H9 (cell line): ENCODE results near the gene CCDC92B. TPM values are rescaled to one million over a fixed set of nuclear protein-coding genes. Genes with fewer than 3 reads are reported as not detected.

Experiments used
- DNase-seq: peaks from one replicate; pipeline ENCODE4 v3.0.0-alpha.2; 2017
- H2AFZ ChIP-seq: one replicate; pipeline ENCODE4 v1.6.1; 2013; ENCODE audit warnings: mild to moderate bottlenecking, low read length, control low read depth, moderate library complexity
- H2AK5ac ChIP-seq: 2 replicates; pipeline ENCODE4 v1.6.1; 2013; ENCODE audit warnings: low read length, control low read depth, mixed read lengths; ENCODE audit not compliant: insufficient read length
- H2BK120ac ChIP-seq: one replicate; pipeline ENCODE4 v1.6.1; 2013; ENCODE audit warnings: low read depth, mild to moderate bottlenecking, low read length, control low read depth, inconsistent platforms; ENCODE audit not compliant: poor library complexity, severe bottlenecking
- H2BK12ac ChIP-seq: 2 replicates; pipeline ENCODE4 v1.6.1; 2013; ENCODE audit warnings: low read length, control low read depth, mixed read lengths, low read depth; ENCODE audit not compliant: insufficient read length
- H2BK15ac ChIP-seq: 2 replicates; pipeline ENCODE4 v1.6.1; 2013; ENCODE audit warnings: low read depth, low read length, control low read depth
- H2BK20ac ChIP-seq: one replicate; pipeline ENCODE4 v1.6.1; 2013; ENCODE audit warnings: low read depth, mild to moderate bottlenecking, low read length, control low read depth, inconsistent platforms; ENCODE audit not compliant: poor library complexity, severe bottlenecking
- H2BK5ac ChIP-seq: 2 replicates; pipeline ENCODE4 v1.6.1; 2013; ENCODE audit warnings: low read length, control low read depth, mixed read lengths; ENCODE audit not compliant: insufficient read length
- H3K14ac ChIP-seq: 2 replicates; pipeline ENCODE4 v1.6.1; 2013; ENCODE audit warnings: low read length, control low read depth; ENCODE audit not compliant: insufficient read depth
- H3K18ac ChIP-seq: 2 replicates; pipeline ENCODE4 v1.6.1; 2013; ENCODE audit warnings: low read depth, mild to moderate bottlenecking, mixed read lengths, low read length, control low read depth; ENCODE audit not compliant: insufficient read length
- H3K23ac ChIP-seq: 2 replicates; pipeline ENCODE4 v1.6.1; 2013; ENCODE audit warnings: low read length, control low read depth, mixed read lengths, low read depth; ENCODE audit not compliant: insufficient read length
- H3K23me2 ChIP-seq: 2 replicates; pipeline ENCODE4 v1.6.1; 2013; ENCODE audit warnings: low read depth, mild to moderate bottlenecking, mixed read lengths, low read length, control low read depth; ENCODE audit not compliant: insufficient read length, poor library complexity, severe bottlenecking
- H3K27ac ChIP-seq: 2 replicates; pipeline ENCODE4 v1.5.1; 2013; ENCODE audit warnings: low read length, control low read depth, mixed read lengths, low read depth; ENCODE audit not compliant: insufficient read length
- H3K27me3 ChIP-seq: 2 replicates; pipeline ENCODE4 v1.6.1; 2013; ENCODE audit warnings: low read length, control low read depth, inconsistent platforms; ENCODE audit not compliant: insufficient read depth
- H3K4ac ChIP-seq: 2 replicates; pipeline ENCODE4 v1.6.1; 2013; ENCODE audit warnings: low read depth, mild to moderate bottlenecking, control low read depth, inconsistent platforms, low read length, moderate library complexity
- H3K4me1 ChIP-seq: 2 replicates; pipeline ENCODE4 v1.6.1; 2013; ENCODE audit warnings: low read length, control low read depth, inconsistent platforms; ENCODE audit not compliant: insufficient read depth
- H3K4me2 ChIP-seq: 2 replicates; pipeline ENCODE4 v1.6.1; 2013; ENCODE audit warnings: low read length, control low read depth, mixed read lengths; ENCODE audit not compliant: insufficient read length, insufficient read depth
- H3K56ac ChIP-seq: 2 replicates; pipeline ENCODE4 v1.6.1; 2013; ENCODE audit warnings: low read depth, mild to moderate bottlenecking, mixed read lengths, low read length, control low read depth; ENCODE audit not compliant: insufficient read length
- H3K79me1 ChIP-seq: 2 replicates; pipeline ENCODE4 v1.6.1; 2013; ENCODE audit warnings: low read depth, mild to moderate bottlenecking, moderate library complexity, low read length, control low read depth, inconsistent platforms; ENCODE audit not compliant: insufficient read depth, poor library complexity, severe bottlenecking
- H3K79me2 ChIP-seq: 2 replicates; pipeline ENCODE4 v1.6.1; 2013; ENCODE audit warnings: low read length, control low read depth, inconsistent platforms; ENCODE audit not compliant: insufficient read depth
- H3K9ac ChIP-seq: 2 replicates; pipeline ENCODE4 v1.6.1; 2013; ENCODE audit warnings: low read length, control low read depth, mixed read lengths; ENCODE audit not compliant: insufficient read length; ENCODE audit errors: extremely low read depth
- H3K9me3 ChIP-seq: one replicate; pipeline ENCODE4 v1.6.1; 2013; ENCODE audit warnings: low read depth, low read length, inconsistent platforms; ENCODE audit not compliant: control insufficient read depth
- H3T11ph ChIP-seq: one replicate; pipeline ENCODE4 v1.6.1; 2013; ENCODE audit warnings: mild to moderate bottlenecking, low read length, control low read depth, inconsistent platforms
- H4K20me1 ChIP-seq: one replicate; pipeline ENCODE4 v1.6.1; 2013; ENCODE audit not compliant: control insufficient read depth, insufficient read length, insufficient read depth
- H4K5ac ChIP-seq: 2 replicates; pipeline ENCODE4 v1.6.1; 2013; ENCODE audit warnings: low read depth, mild to moderate bottlenecking, mixed read lengths, low read length, control low read depth; ENCODE audit not compliant: insufficient read length
- H4K8ac ChIP-seq: replicated peaks from 2 replicates; pipeline ENCODE4 v1.6.1; 2013; ENCODE audit warnings: low read length, control low read depth, mixed read lengths, low read depth; ENCODE audit not compliant: insufficient read length
- H4K91ac ChIP-seq: 2 replicates; pipeline ENCODE4 v1.6.1; 2013; ENCODE audit warnings: low read depth, mild to moderate bottlenecking, moderate library complexity, mixed read lengths, low read length, control low read depth; ENCODE audit not compliant: insufficient read length
- H3K27ac Mint-ChIP-seq, 3 experiments: 2 replicates in 2 of 3; 3 replicates in 1 of 3; pipeline ENCODE4 v1.8.0; 2020 to 2021; ENCODE audit warnings: mixed read lengths in 3 of 3, mild to moderate bottlenecking in 1 of 3, moderate library complexity in 1 of 3
- H3K27me3 Mint-ChIP-seq: 2 replicates; pipeline ENCODE4 v1.8.0; 2021; ENCODE audit warnings: low read depth, mild to moderate bottlenecking, moderate library complexity, mixed read lengths
- H3K36me3 Mint-ChIP-seq, 3 experiments: 2 replicates in 2 of 3; 3 replicates in 1 of 3; pipeline ENCODE4 v1.8.0; 2020 to 2021; ENCODE audit warnings: low read depth in 3 of 3, mixed read lengths in 3 of 3; ENCODE audit not compliant: insufficient read depth in 1 of 3
- H3K4me1 Mint-ChIP-seq, 2 experiments: 2 replicates each; pipeline ENCODE4 v1.8.0; 2020; ENCODE audit warnings: mixed read lengths in 2 of 2
- H3K4me3 Mint-ChIP-seq, 2 experiments: 2 replicates in 1 of 2; 3 replicates in 1 of 2; pipeline ENCODE4 v1.8.0; 2020 to 2021; ENCODE audit warnings: mild to moderate bottlenecking in 2 of 2, mixed read lengths in 2 of 2, moderate library complexity in 1 of 2
- H3K9me3 Mint-ChIP-seq, 2 experiments: 2 replicates in 1 of 2; 3 replicates in 1 of 2; pipeline ENCODE4 v1.8.0; 2020; ENCODE audit warnings: mild to moderate bottlenecking in 2 of 2, mixed read lengths in 2 of 2, moderate library complexity in 1 of 2
- WGBS: extraction: QIAGEN DNeasy Blood & Tissue Kit; methylation state at CpG from one replicate; pipeline ENCODE4 v1.1.7; 2013; ENCODE audit warnings: missing lambda C conversion rate, low lambda C conversion rate, mixed read lengths; ENCODE audit not compliant: insufficient read length; ENCODE audit errors: extremely low coverage; 5-methylcytosine and 5-hydroxymethylcytosine counted together
- total RNA-seq: library from RNA; stranded (reverse); gene quantifications from 2 replicates; pipeline ENCODE4 v1.2.1, GENCODE V29; 2021
- TF ChIP-seq, protein P1 (sequence below): fragments of 200-600 bp; sonication (generic); conservative IDR thresholded peaks from 3 replicates; pipeline ENCODE4 v1.8.0; 2021; ENCODE audit warnings: antibody characterized with exemption, mild to moderate bottlenecking

The CCDC92B gene
- total RNA-seq, 1 experiment from 2014 or later, result 8.0 TPM

DNA sequence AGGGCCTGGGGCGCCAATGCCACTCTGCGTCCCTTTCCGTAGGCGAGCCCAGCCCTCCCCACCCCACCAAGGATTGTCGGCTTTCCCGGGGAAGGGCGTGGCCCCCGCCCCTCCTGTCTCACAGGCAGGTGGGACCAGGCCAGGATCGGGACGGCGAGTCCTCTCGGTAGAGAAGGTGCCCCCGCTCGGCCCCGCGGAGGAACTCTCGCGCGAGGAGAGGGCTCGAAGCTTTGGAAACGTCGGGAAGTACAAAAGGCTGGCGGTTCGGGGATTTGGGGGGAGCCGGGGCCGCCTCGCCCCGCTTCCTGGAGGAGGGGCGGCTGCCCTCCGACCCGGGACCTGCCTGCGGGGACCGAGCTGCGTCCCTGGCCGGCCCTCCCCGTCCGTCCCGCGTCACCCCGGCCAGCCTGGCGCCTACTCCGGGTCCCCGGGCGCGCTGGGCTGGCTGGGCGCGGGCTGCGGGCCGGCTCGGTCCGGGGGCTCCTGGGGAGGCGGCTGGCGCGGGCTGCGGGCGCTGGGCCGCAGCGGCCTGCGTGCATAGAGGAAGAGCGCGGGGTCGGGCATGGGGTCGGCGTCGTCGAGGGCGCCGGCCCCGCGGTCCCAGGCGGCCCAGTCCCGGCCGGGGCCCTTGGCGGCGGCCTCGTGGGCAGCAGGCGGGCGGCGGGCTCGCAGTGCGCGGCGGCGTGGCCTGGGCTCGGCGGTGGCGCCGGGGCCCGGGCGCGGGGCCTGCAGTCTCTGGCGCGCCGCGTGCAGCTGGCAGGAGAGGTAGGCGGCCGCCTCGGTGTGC, 25.3 kb downstream of the CCDC92B start:
- WGBS, result no CpG with 5 or more reads among the region's 98 CpGs
- Histone ChIP-seq H3K14ac (peak overlapping the region; percentile 81), H2BK120ac (no peak overlapping the region), H3K18ac (peak overlapping the region; percentile 15), H3K56ac (no peak overlapping the region), H3K4me2 (peak overlapping the region; percentile 72), H3K79me1 (no peaks in the 10 kb centered on the region), H3K9me3 (no peaks in the 10 kb centered on the region), H2BK5ac (no peak overlapping the region), H2BK12ac (no peak overlapping the region), H3K23ac (no peak overlapping the region), H3K4me1 (peaks cover 6% of the 10 kb centered on the region; the same call in 1 of the 2 replicates), H3K4ac (no peak overlapping the region), H3K23me2 (peaks cover 3% of the 10 kb centered on the region), H3K79me2 (no peaks in the 10 kb centered on the region), H2BK20ac (no peak overlapping the region), H3T11ph (no peak overlapping the region), H4K5ac (no peak overlapping the region), H4K20me1 (no peaks in the 10 kb centered on the region), H3K9ac (no peak overlapping the region), H2AK5ac (no peak overlapping the region), H2BK15ac (no peak overlapping the region), H2AFZ (no peak overlapping the region), H4K8ac (no peak overlapping the region), H3K27me3 (no peaks in the 10 kb centered on the region), H3K27ac (no peak overlapping the region), H4K91ac (no peak overlapping the region)
- Mint-ChIP-seq H3K27me3 (peaks cover 9% of the 10 kb centered on the region), H3K4me1 (peaks cover 13 to 45% of the 10 kb centered on the region in 2 experiments), H3K4me3 (peak overlapping the region; percentile 73 to 77; a peak in 4 of 5 replicates), H3K27ac (0 out of 7 replicates have a peak overlapping the region, but pooled peaks of 1 of the 3 experiments have one; percentile 79), H3K36me3 (peaks cover 2 to 14% (median 9%) of the 10 kb centered on the region in 3 experiments; a peak in 5 of 7 replicates), H3K9me3 (no peaks in the 10 kb centered on the region)
- TF ChIP-seq, protein P1, sequence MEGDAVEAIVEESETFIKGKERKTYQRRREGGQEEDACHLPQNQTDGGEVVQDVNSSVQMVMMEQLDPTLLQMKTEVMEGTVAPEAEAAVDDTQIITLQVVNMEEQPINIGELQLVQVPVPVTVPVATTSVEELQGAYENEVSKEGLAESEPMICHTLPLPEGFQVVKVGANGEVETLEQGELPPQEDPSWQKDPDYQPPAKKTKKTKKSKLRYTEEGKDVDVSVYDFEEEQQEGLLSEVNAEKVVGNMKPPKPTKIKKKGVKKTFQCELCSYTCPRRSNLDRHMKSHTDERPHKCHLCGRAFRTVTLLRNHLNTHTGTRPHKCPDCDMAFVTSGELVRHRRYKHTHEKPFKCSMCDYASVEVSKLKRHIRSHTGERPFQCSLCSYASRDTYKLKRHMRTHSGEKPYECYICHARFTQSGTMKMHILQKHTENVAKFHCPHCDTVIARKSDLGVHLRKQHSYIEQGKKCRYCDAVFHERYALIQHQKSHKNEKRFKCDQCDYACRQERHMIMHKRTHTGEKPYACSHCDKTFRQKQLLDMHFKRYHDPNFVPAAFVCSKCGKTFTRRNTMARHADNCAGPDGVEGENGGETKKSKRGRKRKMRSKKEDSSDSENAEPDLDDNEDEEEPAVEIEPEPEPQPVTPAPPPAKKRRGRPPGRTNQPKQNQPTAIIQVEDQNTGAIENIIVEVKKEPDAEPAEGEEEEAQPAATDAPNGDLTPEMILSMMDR, result no peak
- DNase-seq, result peak; percentile 92
